ENCODE measurements around the gene GAB2.
A peak's percentile ranks its signal among the peaks of the same experiment; 100 is the strongest.

Gene GAB2

GRCh38 chr11:78338138-78338537 is 79.5 kb downstream of the GAB2 start:
- Histone ChIP-seq H4K20me1 (ENCODE audit: insufficient read depth, low read length) (peaks cover 4% of the 10 kb centered on the region; the same call in 1 of the 2 replicates), H3K9me3 (ENCODE audit: insufficient read depth, low read length, severe bottlenecking) (no peaks in the 10 kb centered on the region), H3K79me2 (ENCODE audit: insufficient read depth, low read length) (peaks cover 100% of the 10 kb centered on the region), H3K4me2 (ENCODE audit: insufficient read depth, low read length) (no peak overlapping the region), H2AFZ (ENCODE audit: low read depth, low read length) (no peak overlapping the region), H3K27me3 (ENCODE audit: insufficient read depth, low read length, poor library complexity) (no peaks in the 10 kb centered on the region), H3K27ac (ENCODE audit: low read length) (peak overlapping the region; percentile 82), H3K36me3 (ENCODE audit: insufficient read depth, low read length) (no peaks in the 10 kb centered on the region; the same call in 1 of the 2 replicates), H3K9ac (ENCODE audit: low read depth, low read length) (no peak overlapping the region), H3K4me3 (ENCODE audit: low read depth in 1 of 2, low read length in 2 of 2) (no peak overlapping the region), H3K4me1 (ENCODE audit: insufficient read depth, low read length) (peaks cover 84% of the 10 kb centered on the region)
- no peak for TF ChIP-seq EZH2 (IDR thresholded peaks at IDR 0.05; ENCODE audit: borderline replicate concordance, low read depth, low read length, severe bottlenecking)
- TF ChIP-seq CTCF (IDR thresholded peaks at IDR 0.05; ENCODE audit: borderline replicate concordance, extremely low read depth, low read length, poor library complexity, severe bottlenecking), result no peak
- ATAC-seq (ENCODE audit: insufficient read depth, low read depth) (no peak), DNase-seq (no peak)

- Histone ChIP-seq H3K9ac (ENCODE audit: low read depth, low read length) (no peak overlapping the region), H3K9me3 (ENCODE audit: insufficient read depth, low read length, severe bottlenecking) (no peaks in the 10 kb centered on the region), H3K27ac (ENCODE audit: low read length) (peak overlapping the region; percentile 82), H3K4me3 (ENCODE audit: low read depth in 1 of 2, low read length in 2 of 2) (no peak overlapping the region), H3K79me2 (ENCODE audit: insufficient read depth, low read length) (peaks cover 100% of the 10 kb centered on the region), H4K20me1 (ENCODE audit: insufficient read depth, low read length) (peaks cover 4% of the 10 kb centered on the region; the same call in 1 of the 2 replicates), H3K4me1 (ENCODE audit: insufficient read depth, low read length) (peaks cover 84% of the 10 kb centered on the region), H3K36me3 (ENCODE audit: insufficient read depth, low read length) (no peaks in the 10 kb centered on the region; the same call in 1 of the 2 replicates), H3K27me3 (ENCODE audit: insufficient read depth, low read length, poor library complexity) (no peaks in the 10 kb centered on the region), H3K4me2 (ENCODE audit: insufficient read depth, low read length) (no peak overlapping the region), H2AFZ (ENCODE audit: low read depth, low read length) (no peak overlapping the region)
- no peak for DNase-seq
- ATAC-seq (ENCODE audit: insufficient read depth, low read depth), result no peak
- TF ChIP-seq CTCF (IDR thresholded peaks at IDR 0.05; ENCODE audit: borderline replicate concordance, extremely low read depth, low read length, poor library complexity, severe bottlenecking) (no peak), EZH2 (IDR thresholded peaks at IDR 0.05; ENCODE audit: borderline replicate concordance, low read depth, low read length, severe bottlenecking) (no peak)
Measured at GRCh38 chr11:78337554-78337924, 80.1 kb downstream of the GAB2 start.

- Histone ChIP-seq H3K9ac (ENCODE audit: low read depth, low read length) (no peak overlapping the region), H3K36me3 (ENCODE audit: insufficient read depth, low read length) (no peaks in the 10 kb centered on the region; the same call in 1 of the 2 replicates), H3K79me2 (ENCODE audit: insufficient read depth, low read length) (peaks cover 100% of the 10 kb centered on the region), H2AFZ (ENCODE audit: low read depth, low read length) (no peak overlapping the region), H3K27ac (ENCODE audit: low read length) (peak overlapping the region; percentile 82), H3K4me1 (ENCODE audit: insufficient read depth, low read length) (peaks cover 84% of the 10 kb centered on the region), H3K9me3 (ENCODE audit: insufficient read depth, low read length, severe bottlenecking) (no peaks in the 10 kb centered on the region), H4K20me1 (ENCODE audit: insufficient read depth, low read length) (peaks cover 8% of the 10 kb centered on the region; the same call in 1 of the 2 replicates), H3K27me3 (ENCODE audit: insufficient read depth, low read length, poor library complexity) (no peaks in the 10 kb centered on the region), H3K4me3 (ENCODE audit: low read depth in 1 of 2, low read length in 2 of 2) (no peak overlapping the region), H3K4me2 (ENCODE audit: insufficient read depth, low read length) (no peak overlapping the region)
- DNase-seq (no peak), ATAC-seq (ENCODE audit: insufficient read depth, low read depth) (no peak)
- TF ChIP-seq CTCF (IDR thresholded peaks at IDR 0.05; ENCODE audit: borderline replicate concordance, extremely low read depth, low read length, poor library complexity, severe bottlenecking), result no peak
- TF ChIP-seq EZH2 (IDR thresholded peaks at IDR 0.05; ENCODE audit: borderline replicate concordance, low read depth, low read length, severe bottlenecking), result no peak
Measured at GRCh38 chr11:78336877-78337553, 80.6 kb downstream of the GAB2 start.

All from DND-41 (cell line).